HG02588 (cell line): Measurements from ENCODE around the gene CCNL2.
"Not testable (repeated sequence)": the region's sequence is repeated elsewhere in the genome, so short reads cannot be mapped to it uniquely, and the experiment has no call there.

Experiments
- ATAC-seq: cut with Tn5 transposase; IDR thresholded peaks from one replicate; pipeline ENCODE4 v1.9.1; 2021; ENCODE audit warnings: mild to moderate bottlenecking, moderate library complexity; ENCODE audit not compliant: unreplicated experiment

CCNL2 gene

GRCh38 chr1:1432951-1433803, 34.0 kb upstream of the CCNL2 start:
- ATAC-seq, result no peak

GRCh38 chr1:1432274-1432950, 33.3 kb upstream of the CCNL2 start:
- ATAC-seq, result no peak

DNA sequence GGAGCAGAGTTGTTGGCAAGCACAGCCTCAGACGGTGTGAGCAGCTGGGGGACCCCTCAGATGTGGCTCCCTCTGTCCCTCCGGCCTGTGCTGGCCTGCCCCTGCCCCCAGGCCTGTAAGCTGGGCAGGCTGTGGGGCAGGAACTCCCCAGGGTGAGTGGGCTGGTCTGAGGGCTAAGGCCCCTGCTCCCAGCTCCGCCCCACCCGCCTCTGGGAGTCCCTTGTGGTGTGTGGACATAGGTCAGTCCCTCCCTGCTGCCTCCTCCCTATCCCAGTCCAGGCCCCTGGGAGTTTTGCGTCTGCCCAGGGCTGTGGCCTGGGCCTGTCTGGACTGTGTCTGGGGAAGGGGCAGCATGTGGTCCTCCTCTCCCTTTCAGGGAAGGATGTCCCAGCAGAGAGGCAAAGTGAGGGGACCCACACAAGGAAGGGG, 32.7 kb upstream of the CCNL2 start:
- no peak for ATAC-seq

GRCh38 chr1:1430992-1431844, 32.1 kb upstream of the CCNL2 start:
- no peak for ATAC-seq

- ATAC-seq, result no peak
These were observed 31.2 kb upstream of the CCNL2 start for GRCh38 chr1:1430114-1430982.

DNA sequence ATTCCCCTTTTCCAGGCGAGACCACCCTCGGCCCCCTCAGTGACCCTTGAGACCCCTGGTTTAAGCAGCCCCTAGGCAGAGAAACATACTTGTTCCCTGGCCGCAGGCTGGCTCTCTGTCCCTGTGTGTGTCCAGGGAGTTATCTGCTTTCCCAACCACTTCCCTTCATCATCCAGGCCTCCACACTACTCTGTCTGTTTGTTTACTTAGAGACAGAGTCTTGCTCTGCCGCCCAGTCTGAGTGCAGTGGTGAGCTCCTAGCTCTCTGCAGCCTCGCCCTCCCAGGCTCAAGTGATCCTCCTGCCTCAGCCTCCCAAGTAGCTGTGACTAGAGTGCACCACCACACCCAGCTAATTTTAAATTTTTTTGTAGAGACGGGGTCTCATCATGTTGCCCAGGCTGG, 30.5 kb upstream of the CCNL2 start:
- no peak for ATAC-seq

DNA sequence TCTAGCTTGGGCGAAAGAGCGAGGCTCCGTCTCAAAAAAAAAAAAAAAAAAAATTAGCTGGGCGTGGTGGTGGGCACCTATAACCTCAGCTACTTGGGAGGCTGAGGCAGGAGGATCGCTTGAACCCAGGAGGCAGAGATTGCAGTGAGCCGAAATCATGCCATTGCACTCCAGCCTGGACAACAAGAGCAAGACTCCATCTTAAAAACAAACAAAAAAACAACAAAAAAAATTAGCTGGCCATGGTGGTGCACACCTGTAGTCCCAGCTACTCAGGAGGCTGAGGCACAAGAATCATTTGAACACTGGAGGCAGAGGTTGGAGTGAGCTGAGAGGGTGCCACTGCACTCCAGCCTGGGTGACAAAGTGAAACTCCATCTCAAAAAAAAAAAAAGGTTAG, 29.8 kb upstream of the CCNL2 start:
- not testable (repeated sequence) for ATAC-seq

- ATAC-seq, result no peak
These were observed 29.0 kb upstream of the CCNL2 start for GRCh38 chr1:1428174-1428573.

DNA sequence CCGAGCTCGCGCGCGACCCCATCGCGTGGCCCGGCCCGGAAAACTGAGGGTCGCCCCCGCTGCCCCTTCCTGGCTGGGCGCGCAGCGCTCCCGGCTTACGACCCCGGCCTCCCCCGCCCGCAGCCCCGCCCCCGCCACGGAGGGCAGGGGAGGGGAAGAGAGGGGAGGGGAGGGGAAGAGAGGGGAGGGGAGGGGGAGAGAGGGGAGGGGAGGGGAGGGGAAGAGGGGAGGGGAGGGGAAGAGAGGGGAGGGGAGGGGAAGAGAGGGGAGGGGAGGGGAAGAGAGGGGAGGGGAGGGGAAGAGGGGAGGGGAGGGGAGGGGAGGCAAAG, 28.6 kb upstream of the CCNL2 start:
- no peak for ATAC-seq

- no peak for ATAC-seq
These were observed 28.1 kb upstream of the CCNL2 start for GRCh38 chr1:1427106-1427819.

DNA sequence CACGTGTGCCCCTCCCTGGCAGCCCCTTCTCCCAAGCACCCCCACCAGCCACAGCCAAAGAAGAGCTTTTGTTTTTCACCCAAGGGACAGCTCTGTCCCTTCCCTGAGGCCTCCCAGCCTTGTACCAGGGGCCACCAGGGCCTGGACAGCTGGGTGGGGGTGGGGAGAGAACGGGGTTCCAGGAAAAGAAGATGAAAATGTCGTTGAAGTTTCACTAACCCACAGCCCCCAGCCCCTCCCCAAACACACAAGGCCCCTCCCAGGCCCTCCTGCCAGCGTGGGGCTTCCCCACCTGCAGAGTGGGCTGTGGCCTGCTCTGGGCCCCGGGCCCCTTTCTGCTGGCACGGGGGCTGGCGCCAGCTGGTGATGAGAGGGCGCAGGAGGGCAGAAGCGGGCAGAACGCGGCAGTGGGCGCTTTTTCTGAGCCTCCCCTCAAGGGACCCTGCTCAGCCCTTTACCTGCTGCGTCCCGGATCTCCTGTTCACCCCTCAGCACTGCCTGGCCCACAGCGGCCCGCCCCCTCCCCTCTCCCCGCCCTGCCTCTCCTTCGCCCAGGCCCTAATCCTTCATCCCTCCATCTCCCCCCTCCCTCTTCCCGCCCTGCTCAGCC, 27.5 kb upstream of the CCNL2 start:
- ATAC-seq, result no peak

DNA sequence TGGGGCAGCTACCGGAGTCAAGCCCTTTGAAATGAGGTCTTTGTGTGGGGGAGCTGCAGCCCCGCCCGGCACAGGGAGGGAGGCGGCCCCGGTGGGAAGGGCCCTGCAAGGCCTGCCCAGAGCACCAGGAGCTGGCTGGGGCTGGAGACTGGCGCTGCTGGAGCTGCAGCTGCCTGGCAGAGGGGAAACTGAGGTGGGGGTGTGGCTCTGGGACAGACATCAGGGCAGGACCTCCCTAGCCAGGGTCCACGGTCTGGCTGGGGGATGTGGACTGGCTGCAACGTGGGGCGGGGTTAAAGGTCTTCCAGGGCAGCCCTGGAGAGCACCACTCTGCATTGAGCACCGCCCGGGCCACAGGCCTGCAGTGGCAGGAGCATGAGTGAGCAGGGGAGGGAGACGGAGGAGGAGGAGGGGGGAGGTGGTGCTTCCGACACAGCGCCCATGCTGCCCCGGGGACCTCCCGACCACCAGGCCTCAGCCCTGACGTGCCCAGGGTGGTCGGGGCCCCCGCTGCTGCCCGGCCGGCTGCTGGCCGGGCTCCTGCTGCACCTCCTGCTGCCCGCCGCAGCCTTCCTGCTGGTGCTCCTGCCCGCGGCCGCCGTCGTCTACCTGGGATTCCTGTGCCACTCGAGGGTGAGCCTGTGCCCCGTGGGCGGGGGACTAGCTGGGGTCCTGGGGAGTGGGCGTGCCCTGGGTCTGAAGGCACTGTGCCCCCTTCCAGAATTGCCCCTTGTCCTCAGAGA, 26.8 kb upstream of the CCNL2 start:
- no peak for ATAC-seq

DNA sequence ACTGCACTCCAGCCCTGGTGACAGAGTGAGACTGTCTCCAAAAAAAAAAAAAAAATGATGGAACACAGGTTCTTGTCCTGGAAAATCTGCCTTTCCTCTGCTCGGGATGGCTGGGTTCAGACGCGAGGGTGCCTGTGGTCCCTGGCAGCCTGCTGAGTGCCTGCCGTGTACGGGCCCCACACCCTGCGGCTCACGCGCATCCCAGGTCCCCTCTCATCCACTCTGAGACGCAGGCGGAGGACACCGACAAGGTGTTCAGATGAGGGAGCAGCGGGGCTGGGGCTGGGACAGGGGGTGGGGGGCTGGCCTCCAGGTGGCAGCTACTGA, 26.3 kb upstream of the CCNL2 start:
- ATAC-seq, result no peak

GRCh38 chr1:1424707-1425106, 25.6 kb upstream of the CCNL2 start:
- no peak for ATAC-seq

- no peak for ATAC-seq
These were observed 24.1 kb upstream of the CCNL2 start for GRCh38 chr1:1423245-1423597.

DNA sequence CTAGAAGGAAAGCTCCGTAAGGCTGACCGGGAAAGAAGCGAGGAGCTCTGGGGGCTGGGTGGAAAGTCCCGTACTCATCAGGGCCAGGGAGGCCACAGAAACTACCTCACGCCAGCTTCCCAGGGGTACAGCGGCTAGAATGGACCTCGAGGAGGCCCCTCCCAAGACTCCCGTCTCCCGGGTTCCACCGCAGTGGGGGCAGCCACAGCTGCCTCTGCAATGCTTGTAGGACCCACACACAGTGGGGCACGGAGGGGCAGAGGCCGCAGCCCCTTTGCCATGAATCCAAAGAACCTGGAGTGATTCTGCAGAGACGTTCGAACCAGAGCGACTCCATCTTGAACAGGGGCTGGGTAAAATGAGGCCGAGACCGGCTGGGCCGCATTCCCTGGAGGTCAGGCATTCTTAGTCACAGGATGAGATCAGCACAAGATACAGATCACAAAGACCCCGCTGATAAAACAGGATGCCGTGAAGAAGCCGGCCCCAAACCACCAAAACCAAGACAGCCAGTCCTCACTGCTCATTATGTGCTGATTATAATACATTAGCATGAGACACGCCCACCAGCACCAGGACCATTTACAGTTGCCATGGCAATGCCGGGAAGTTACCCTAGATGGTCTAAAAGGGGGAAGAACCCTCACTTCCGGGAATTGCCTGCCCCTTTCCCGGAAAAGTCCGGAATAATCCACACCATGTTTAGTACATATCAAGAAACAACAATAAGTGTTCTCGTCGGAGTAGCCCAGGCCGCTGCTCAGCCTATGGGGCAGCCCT, 23.5 kb upstream of the CCNL2 start:
- ATAC-seq, result no peak

- ATAC-seq, result no peak
These were observed 22.9 kb upstream of the CCNL2 start for GRCh38 chr1:1421907-1422464.
